ENCODE data around the gene UQCR11.

DNA sequence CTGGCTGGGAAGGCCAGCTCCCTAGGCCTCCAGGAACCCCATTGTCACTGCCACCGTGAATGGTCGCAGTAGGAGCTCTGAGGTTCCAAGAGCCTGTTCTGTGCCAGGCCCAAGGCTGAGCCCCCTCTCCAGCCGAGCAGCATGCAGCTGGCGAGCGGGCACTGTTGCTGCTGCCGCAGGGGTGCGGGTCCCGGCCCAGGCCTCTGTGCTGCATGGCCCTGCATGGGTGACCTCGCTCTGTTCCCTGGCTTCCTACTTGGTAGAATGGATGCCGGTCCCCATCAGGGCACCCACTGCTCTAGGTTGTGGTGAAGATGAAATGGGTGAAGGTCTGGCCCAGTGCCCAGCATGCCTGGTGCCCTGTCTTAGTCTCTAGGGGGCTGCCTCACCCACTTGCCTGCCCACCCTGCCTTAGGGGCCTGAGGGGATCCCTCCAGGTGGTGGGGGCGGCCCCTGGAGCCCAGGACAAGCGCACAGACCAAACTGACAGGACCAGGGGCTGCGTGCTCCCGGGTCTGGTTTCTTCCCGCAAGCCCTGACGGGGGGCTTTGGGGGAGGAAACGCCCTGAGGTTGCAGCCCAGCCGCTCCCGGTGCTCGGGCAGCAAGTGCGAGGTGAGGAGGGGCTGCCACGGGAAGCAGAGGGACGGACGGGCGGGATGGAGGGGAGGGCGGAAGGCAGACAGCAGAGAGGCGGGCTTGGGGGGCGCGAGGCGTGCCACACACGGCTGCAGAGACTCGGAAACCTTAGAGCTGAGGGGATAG lies 8.7 kb upstream of the UQCR11 start:
- TF ChIP-seq, protein P1, sequence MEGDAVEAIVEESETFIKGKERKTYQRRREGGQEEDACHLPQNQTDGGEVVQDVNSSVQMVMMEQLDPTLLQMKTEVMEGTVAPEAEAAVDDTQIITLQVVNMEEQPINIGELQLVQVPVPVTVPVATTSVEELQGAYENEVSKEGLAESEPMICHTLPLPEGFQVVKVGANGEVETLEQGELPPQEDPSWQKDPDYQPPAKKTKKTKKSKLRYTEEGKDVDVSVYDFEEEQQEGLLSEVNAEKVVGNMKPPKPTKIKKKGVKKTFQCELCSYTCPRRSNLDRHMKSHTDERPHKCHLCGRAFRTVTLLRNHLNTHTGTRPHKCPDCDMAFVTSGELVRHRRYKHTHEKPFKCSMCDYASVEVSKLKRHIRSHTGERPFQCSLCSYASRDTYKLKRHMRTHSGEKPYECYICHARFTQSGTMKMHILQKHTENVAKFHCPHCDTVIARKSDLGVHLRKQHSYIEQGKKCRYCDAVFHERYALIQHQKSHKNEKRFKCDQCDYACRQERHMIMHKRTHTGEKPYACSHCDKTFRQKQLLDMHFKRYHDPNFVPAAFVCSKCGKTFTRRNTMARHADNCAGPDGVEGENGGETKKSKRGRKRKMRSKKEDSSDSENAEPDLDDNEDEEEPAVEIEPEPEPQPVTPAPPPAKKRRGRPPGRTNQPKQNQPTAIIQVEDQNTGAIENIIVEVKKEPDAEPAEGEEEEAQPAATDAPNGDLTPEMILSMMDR (optimal IDR thresholded peaks at IDR 0.05 in 1 of 3, IDR thresholded peaks at IDR 0.05 in 1 of 3, conservative IDR thresholded peaks at IDR 0.05 in 1 of 3; ENCODE audit: extremely low read depth in 1 of 3, insufficient read depth in 2 of 3, low read length in 3 of 3) = no peak
- TF ChIP-seq EZH2 (IDR thresholded peaks at IDR 0.05; ENCODE audit: low read length) = no peak
